ENCODE results near the gene SERGEF. TPM values are rescaled to one million over a fixed set of nuclear protein-coding genes. Genes with fewer than 3 reads are reported as not detected.

SERGEF gene
- total RNA-seq, 4 donors from 2014 or later = 42.1 to 61.6 (median 53.9) TPM

- 75 to 82% methylated on average over 2 of the region's 2 CpGs for WGBS, 2 donors
- no peak for TF ChIP-seq CTCF (IDR thresholded peaks at IDR 0.05)
- TF ChIP-seq EP300 (IDR thresholded peaks at IDR 0.05) = no peak
- TF ChIP-seq POLR2A (IDR thresholded peaks at IDR 0.05) = no peak
- Histone ChIP-seq H3K9me3 (no peaks in the 10 kb centered on the region), H3K4me1 (no peaks in the 10 kb centered on the region), H3K36me3 (no peaks in the 10 kb centered on the region), H3K27ac (no peak overlapping the region), H3K4me3 (no peak overlapping the region), H3K27me3 (peaks cover 0 to 3% of the 10 kb centered on the region in 2 donors)
- no peak for DNase-seq (ENCODE audit: low spot score in 2 of 2)
These were observed 244.9 kb downstream of the SERGEF start for GRCh38 chr11:17767914-17768313.

DNA sequence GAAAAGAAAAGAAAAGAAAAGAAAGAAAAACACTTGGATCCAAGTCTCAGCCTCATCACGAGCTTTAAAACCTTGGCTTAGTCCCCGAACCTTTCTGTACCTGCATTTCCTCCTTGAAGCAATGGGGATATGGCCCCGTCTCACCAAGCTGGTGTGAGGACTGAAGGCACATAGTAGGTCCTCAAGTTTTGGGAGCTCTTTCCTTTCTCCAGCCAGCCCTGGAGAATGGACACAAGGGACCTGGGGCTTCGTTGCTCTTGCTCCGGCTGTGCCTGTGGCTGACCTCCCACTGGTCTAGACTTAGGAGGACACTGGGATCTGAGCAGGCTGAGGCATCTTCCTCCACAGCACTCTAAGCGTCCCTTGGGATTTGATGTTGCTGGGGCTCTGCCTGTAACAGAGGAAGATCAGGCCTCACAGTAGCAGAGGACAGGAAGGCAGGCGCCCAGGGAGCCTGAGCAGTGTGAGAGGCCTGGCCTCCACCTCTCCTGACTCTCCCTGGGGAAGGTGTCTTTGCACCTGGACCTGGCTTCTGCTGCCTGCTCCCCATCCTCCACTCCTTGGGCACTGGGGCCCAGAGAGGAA lies 245.5 kb downstream of the SERGEF start:
- no peak for DNase-seq (ENCODE audit: low spot score in 2 of 2)
- H3K9me3 ChIP-seq = no peaks in the 10 kb centered on the region
- H3K36me3 ChIP-seq = no peaks in the 10 kb centered on the region
- no peak overlapping the region for H3K4me3 ChIP-seq
- TF ChIP-seq CTCF (IDR thresholded peaks at IDR 0.05) (no peak), EP300 (IDR thresholded peaks at IDR 0.05) (no peak), POLR2A (IDR thresholded peaks at IDR 0.05) (no peak)
- WGBS, 2 donors = 68% methylated on average over 6 to 7 of the region's 7 CpGs
- peaks cover 0 to 3% of the 10 kb centered on the region in 2 donors for H3K27me3 ChIP-seq
- no peaks in the 10 kb centered on the region for H3K4me1 ChIP-seq
- no peak overlapping the region for H3K27ac ChIP-seq

DNA sequence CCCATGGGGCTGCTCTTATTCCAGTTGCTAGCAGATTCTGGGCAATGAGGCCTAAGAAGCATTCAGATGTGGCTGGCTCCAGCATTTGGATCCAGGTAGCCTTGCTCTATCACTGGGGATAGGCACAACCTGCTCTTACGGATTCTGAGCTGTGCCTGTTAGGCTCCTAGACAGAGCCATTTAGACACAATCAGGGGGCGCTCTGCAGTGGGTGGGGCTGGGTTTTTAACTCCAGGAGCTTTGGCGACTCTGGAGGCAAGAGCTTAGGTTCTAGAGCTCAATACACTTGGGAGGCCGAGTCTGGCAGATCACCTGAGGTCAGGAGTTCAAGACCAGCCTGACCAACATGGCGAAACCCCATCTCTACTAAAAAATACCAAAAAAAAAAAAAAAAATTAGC lies 246.3 kb downstream of the SERGEF start:
- peaks cover 0 to 3% of the 10 kb centered on the region in 2 donors for H3K27me3 ChIP-seq
- no peak overlapping the region for H3K4me3 ChIP-seq
- no peak overlapping the region for H3K27ac ChIP-seq
- DNase-seq (ENCODE audit: low spot score in 2 of 2) = no peak
- H3K4me1 ChIP-seq = no peaks in the 10 kb centered on the region
- H3K9me3 ChIP-seq = no peaks in the 10 kb centered on the region
- H3K36me3 ChIP-seq = no peaks in the 10 kb centered on the region
- WGBS, 2 donors = 78 to 85% methylated on average over 5 of the region's 5 CpGs
- TF ChIP-seq CTCF (IDR thresholded peaks at IDR 0.05) = no peak
- TF ChIP-seq POLR2A (IDR thresholded peaks at IDR 0.05) = no peak
- TF ChIP-seq EP300 (IDR thresholded peaks at IDR 0.05) = no peak

- 90% methylated on average over 8 of the region's 8 CpGs for WGBS, 2 donors
- TF ChIP-seq CTCF (IDR thresholded peaks at IDR 0.05) (no peak), EP300 (IDR thresholded peaks at IDR 0.05) (no peak), POLR2A (IDR thresholded peaks at IDR 0.05) (no peak)
- no peaks in the 10 kb centered on the region for H3K9me3 ChIP-seq
- no peaks in the 10 kb centered on the region for H3K36me3 ChIP-seq
- no peak overlapping the region for H3K27ac ChIP-seq
- H3K4me1 ChIP-seq = no peaks in the 10 kb centered on the region
- DNase-seq (ENCODE audit: low spot score in 2 of 2) = no peak
- H3K27me3 ChIP-seq = peaks cover 0 to 3% of the 10 kb centered on the region in 2 donors
- no peak overlapping the region for H3K4me3 ChIP-seq
These were observed 246.8 kb downstream of the SERGEF start for GRCh38 chr11:17766073-17766359.

- H3K4me3 ChIP-seq = no peak overlapping the region
- WGBS, 2 donors = 73 to 81% methylated on average over 13 of the region's 13 CpGs
- no peak for DNase-seq (ENCODE audit: low spot score in 2 of 2)
- no peaks in the 10 kb centered on the region for H3K9me3 ChIP-seq
- TF ChIP-seq POLR2A (IDR thresholded peaks at IDR 0.05) = no peak
- TF ChIP-seq EP300 (IDR thresholded peaks at IDR 0.05) = no peak
- no peak for TF ChIP-seq CTCF (IDR thresholded peaks at IDR 0.05)
- peaks cover 0 to 3% of the 10 kb centered on the region in 2 donors for H3K27me3 ChIP-seq
- H3K36me3 ChIP-seq = no peaks in the 10 kb centered on the region
- no peaks in the 10 kb centered on the region for H3K4me1 ChIP-seq
- H3K27ac ChIP-seq = no peak overlapping the region
These were observed 247.3 kb downstream of the SERGEF start for GRCh38 chr11:17765356-17766072.

All from tibial nerve (tissue), 4 donors.